GM19328 (cell line): Measurements from ENCODE around the gene CRYBB3.
"Not testable (repeated sequence)": the region's sequence is repeated elsewhere in the genome, so short reads cannot be mapped to it uniquely, and the experiment has no call there.

ENCODE experiments used
- ATAC-seq: cut with Tn5 transposase; IDR thresholded peaks from one replicate; pipeline ENCODE4 v1.9.1; 2021; ENCODE audit warnings: mild to moderate bottlenecking, moderate library complexity; ENCODE audit not compliant: unreplicated experiment

Gene CRYBB3

DNA sequence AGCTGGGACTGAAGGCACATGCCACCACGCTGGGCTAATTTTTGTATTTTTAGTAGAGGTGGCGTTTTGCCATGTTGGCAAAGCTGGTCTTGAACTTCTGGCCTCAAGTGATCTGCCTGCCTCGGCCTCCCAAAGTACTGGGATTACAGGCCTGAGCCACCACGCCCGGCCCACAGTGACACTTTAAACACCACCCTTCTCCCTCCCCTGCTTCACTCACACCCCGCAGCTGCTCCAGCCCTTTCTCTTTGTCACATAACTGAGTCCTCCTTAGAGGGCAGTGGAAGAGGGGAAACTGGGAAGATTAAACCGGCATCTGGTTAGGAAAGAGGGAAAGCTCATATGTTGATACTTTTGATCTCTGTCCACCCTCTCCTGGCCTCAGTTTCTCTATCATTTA is 4.9 kb downstream of the CRYBB3 start:
- not testable (repeated sequence) for ATAC-seq

DNA sequence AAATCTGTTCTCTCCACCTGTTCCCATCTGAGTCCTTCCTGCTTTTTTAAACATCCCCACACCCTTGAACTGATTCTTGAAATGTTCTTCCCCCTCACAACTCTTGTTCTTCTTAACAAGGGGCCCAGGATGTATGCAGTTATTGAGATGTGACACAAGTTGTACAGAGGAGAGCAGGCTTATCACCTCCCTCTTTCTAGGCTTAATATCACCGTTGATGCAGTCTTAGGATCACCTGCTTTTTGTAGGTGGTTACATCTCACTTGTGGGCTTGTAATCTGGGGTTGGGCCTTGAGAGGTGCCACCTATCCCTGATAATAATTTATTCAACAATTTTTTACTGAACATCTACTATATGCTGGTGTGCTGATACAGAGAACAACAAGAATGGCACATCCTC is 6.2 kb downstream of the CRYBB3 start:
- ATAC-seq = no peak

DNA sequence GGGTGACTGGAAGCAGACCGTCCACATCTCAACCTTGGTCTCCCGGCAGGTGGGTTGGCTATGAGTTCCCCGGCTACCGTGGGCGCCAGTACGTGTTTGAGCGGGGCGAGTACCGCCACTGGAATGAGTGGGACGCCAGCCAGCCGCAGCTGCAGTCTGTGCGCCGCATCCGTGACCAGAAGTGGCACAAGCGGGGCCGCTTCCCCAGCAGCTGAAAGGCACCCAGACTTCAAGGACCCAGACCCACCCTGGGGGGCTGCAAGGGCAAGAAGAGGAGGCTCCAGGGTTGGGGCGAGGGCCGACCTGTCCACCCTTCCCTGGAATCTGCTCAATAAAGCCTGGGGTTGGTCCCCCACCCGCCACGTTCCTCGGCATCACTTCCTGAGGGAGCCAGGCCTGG is 7.3 kb downstream of the CRYBB3 start:
- ATAC-seq = no peak

DNA sequence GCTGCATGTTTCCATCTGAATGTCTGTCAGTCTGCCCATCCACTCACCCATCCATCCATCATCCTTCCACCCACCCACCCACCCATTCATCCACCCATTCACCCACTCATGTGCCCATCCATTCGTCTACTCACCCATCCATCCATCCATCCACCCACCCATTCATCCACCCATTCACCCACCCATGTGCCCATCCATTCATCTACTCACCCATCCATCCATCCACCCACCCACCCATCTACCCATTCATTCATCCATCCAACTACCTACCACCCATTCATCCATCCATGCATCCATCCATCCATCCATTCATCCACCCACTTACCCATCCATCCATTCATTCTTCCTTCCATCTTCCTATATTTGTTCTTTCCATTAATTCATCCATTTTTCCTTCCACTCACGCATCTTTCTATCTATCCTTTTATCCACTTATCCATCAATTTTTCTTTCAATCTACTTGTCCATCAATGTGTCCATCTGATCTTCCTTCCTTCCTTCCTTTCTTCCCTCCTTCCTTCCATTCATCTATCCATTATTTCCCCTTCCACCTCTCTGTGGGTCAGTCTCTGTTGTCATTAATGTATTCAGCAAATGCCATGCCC is 8.0 kb downstream of the CRYBB3 start:
- ATAC-seq = no peak

DNA sequence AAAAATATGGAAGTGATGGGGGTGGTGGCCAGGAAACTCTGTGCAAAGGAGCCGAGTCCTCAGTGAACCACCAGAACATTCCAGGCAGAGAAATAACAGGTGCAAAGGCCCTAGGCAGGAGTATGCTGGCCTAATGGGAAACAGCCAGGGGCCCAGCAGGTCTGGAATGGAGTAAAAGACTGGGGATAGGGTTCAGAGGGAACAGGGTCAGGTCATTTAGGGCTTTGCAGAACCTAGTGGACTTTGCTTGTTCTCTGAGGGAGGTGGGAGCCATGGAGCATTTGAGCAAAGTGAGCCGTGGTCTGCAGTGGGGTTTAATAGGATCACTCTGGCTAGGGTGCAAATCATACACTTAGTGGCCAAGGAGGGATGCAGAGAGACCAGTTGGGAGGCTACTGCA is 8.7 kb downstream of the CRYBB3 start:
- ATAC-seq = no peak

DNA sequence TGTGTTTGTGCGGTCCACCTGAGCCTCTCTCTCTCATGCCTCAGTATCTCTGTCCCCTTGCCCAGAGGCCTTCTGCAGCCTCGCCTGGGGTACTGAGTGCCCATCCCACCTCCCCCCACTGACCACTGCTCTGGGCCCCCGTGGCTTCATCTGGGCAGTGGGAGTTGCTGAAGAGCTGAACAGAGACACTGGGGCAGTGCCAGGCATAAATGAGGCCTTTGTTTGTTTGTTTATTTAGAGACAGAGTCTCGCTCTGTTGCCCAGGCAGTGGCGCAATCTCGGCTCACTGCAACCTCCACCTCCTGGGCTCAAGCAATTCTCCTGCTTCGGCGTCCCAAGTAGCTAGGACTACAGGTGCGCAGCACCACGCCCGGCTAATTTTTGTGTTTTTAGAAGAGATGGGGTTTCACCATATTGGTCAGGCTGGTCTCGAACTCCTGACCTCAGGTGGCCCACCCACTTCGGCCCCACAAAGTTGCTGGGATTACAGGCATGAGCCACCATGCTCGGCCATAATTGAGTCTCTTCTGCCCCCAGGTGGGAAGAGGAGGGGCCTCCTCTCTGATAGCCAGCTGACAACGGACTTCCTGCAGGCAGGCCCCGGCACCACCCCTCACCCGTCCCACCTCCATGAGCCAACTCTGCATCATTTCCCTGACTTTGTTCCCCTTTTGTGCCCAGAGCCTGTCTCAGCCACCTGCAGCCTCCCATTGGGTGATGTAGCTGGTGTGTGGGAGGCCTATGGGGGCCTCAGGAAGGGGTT is 9.3 kb downstream of the CRYBB3 start:
- no peak for ATAC-seq

DNA sequence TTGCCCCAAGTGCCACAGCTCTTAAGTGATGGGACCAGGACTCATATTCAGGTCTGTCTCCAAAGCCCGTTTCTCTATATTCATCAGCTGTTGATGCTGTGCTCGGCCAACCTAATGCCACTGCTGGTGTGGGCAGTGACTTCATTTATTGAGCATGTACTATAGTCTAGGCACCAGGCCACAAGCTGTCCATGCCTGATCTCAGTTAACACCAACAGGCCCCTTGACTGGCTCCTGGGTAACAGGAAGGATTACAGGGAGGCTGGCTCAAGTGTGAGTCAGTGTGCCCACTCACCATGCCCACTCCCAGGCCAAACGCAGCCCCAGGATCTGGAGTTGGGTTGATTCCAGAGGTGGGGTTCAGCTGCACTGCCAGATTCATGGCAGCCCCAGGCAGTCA is 11.1 kb downstream of the CRYBB3 start:
- no peak for ATAC-seq

DNA sequence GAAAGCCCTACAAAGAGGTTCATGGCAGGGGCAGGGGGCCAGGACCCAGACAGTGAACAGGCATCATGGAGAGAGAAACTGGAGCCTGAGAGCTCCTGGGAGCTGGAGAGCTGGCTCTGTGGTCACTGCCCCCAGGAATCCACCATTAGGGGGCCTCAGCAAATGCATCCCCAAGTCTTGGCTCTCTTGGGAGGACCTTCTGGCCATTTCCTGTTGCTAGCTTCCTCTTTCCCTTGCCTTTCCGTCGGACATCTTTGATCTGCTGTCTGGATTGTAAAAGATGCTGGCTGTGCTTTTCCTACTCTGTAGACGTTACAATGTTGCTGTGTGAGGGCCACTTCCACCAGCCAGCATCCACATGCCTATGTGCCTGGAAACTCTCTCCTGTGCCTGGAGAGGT is 12.7 kb downstream of the CRYBB3 start:
- no peak for ATAC-seq

DNA sequence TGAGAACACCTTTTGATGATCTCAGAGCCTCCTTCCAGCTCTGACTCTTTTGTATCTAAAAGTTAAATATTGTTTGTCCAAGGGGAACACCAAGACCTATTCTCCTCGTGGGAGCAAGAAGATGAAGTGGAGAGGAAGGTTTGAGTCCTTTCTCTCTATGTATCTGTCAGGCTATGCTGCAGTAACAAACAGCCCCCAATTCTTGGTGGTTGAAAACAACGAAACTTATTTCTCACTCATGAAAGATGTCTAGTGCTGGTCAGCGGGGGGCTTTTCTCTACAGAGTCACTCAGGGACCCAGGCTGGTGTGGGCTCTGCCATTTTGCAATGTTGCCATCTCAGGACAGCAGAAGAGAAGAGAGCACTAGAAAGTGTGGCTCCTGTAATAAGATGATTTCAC is 13.6 kb downstream of the CRYBB3 start:
- ATAC-seq = no peak

DNA sequence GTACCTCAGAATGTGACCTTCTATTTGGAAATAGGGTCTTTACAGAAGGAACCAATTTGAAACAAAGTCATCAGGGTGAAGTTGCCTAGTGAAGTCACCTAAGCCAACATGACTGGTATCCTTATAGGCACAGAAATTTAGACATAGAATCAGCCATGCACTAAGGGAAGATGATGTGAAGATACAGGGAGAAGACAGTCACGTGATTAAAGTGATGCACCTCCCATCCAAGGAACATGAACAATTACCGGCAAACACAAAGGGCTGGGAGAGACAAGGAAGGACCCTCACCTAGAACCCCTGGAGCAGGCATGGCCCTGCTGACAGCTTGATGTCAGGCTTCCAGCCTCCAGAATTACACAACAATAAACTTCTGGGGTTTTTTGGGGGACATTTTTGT is 16.6 kb downstream of the CRYBB3 start:
- ATAC-seq = no peak

DNA sequence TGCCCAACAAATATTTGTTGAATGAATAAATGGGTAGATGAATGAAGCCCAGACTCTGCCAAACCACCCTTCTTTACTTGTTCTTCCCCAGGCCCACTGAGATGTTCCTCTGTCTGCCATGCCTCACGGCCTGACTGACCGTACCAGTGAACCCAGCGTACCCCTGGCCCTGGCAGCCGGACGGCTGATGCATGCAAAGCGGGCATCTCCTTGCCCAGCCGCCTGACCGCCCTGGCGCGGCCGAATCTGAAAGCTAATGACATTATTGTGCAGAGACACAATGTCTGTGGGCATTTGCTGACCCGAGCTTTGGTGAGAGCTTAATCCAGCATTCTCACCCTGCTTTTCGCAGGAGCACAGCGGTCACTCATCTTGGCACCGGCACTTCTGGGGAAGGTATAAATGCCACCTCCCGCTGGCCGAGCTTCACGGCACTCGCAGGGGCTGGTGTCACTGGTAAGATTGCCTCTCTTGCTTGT is 19.6 kb downstream of the CRYBB3 start, which contains the start of gene CRYBB2:
TSS of gene CRYBB2 (plus strand) at position 429 of the 479 bp plus-strand sequence. CDS start 1,791 bp downstream, outside the sequence.
- ATAC-seq = no peak

DNA sequence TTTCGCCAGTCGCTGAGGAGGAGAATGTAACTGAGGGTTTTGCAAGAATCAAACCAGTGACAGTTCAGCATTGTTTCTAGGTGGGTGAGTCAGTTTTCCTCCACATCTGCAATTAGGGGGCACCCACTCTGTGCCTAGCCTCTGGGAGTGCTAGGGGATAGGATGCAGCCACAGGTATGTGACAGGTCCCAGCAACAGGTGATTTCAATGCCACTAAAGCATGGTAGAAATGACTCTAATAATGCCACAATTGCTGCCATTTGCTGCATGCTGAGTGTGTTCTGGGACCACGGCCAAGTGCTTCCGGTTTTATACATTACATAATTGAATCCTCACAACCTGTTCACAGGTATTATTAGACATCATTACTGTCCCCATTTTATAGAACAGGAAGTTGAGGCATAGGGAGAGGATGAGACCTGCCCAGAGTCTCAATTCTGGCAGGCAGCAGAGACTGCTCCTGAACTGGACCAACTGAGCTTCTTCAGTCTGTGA is 20.3 kb downstream of the CRYBB3 start:
- no peak for ATAC-seq

DNA sequence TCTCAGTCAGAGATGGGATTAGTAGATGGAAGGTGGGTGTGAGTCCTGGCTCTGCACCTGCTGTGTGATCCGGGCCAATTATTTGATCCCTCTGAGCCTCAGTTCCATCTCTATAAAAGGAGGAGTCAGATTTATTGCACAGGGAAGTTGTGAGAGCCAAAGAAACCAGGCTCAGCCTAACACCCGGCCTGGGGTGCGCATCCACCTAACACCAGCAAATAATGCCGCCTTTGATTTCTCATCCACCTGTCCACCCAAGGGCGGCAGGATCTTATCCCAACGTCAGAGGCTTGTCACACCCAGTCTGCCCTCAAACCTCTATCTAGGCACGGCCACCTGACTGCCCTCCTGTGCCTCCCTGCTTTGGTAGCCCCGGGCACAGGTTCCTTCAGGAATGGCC is 22.1 kb downstream of the CRYBB3 start:
- ATAC-seq = no peak

DNA sequence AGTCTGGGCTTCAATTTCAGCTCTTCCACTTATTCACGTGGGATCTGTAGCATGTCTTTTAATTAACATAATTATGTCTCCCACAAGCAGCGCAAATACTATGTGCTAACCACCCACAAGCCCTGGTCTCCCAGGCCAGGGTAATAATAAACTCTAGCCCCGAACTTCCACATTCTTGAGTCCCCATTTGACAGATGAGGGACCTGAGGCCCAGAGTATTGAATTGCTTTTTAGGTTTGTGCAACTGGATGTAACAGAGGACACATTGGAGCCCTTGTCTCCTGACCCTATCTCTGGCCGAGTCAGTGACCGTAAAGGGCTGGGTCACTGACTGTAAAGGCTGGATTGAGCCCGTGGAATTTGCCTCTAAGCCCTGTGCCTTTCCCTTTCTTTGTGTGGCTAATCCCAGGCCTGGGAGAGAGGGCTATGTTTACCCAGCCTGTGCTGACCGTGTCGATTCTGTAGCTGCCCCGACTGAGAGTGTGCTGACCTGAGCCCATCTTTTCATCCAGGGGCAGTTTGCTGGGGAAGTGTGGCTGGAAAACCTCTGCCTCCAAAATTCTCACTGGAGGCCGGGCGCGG is 23.7 kb downstream of the CRYBB3 start:
- ATAC-seq = no peak

DNA sequence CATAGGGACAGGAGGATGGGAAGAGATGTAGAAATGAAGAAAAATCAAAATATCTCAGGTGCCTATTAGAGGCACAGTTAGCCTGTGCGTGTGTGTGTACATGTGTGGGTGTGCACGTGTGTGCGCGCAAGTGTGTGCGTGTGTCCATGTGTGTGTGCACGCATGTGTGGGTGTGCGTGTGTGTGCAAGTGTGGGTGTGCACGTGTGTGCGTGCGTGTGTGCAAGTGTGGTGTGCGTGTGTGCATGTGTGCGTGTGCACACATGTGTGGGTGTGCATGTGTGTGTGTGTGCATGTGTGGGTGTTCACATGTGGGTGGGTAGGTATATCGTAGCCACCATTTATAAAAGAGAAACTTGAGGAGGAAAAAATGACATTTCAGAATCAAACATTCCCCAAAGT is 29.2 kb downstream of the CRYBB3 start:
- no peak for ATAC-seq

DNA sequence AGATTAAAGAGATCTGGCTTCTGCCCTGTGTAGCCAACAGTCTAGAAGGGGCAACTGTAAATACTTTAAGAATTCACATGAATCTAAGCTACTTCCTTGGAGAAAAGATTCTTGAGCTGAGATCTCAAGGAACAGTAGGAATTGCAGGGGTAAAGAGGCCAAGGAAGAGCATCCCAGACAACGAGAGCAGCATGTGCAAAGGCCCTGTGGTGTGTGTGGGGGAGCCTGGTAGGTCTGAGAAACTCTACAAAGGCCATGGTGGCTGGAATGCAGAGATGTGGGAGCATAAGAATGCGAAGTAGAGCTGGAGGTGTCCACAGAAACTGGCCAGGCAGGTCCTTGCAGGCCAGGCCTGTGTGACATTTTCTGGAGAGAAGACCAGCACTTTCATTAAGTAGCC is 31.1 kb downstream of the CRYBB3 start:
- ATAC-seq = not testable (repeated sequence)

DNA sequence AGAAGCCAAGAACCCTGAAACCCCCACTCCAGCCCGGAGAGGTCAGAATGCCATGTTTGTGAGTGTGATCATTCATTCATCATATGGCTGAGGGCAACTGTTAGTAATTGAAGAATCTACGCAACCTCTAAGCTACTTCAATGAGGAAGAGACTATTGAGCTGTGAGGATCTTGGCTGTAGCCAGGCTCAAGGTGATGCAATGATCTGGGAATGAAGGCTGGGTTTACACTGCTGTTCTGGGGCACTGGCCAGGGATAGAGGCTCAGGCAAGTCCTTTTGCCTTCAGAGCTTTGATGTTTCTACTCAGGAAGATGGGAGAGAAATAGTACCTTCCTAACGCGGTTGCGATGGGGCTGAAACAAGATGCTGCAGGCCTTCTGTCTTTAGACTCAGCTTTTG is 32.6 kb downstream of the CRYBB3 start:
- no peak for ATAC-seq

DNA sequence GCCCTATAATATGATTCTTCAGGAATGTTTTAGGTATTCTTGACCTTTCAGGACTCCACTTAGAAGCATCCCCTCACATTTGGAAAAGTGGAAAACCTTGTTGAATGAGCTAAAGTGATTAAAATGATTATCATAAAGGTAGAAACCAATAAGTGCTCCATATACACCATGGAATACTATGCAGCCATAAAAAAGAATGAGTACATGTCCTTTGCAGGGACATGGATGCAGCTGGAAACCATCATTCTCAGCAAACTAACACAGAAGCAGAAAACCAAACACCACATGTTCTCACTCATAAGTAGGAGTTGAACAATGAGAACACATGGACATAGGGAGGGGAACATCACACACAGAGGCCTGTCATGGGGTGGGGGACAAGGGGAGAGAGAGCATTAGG is 34.0 kb downstream of the CRYBB3 start:
- ATAC-seq = not testable (repeated sequence)

DNA sequence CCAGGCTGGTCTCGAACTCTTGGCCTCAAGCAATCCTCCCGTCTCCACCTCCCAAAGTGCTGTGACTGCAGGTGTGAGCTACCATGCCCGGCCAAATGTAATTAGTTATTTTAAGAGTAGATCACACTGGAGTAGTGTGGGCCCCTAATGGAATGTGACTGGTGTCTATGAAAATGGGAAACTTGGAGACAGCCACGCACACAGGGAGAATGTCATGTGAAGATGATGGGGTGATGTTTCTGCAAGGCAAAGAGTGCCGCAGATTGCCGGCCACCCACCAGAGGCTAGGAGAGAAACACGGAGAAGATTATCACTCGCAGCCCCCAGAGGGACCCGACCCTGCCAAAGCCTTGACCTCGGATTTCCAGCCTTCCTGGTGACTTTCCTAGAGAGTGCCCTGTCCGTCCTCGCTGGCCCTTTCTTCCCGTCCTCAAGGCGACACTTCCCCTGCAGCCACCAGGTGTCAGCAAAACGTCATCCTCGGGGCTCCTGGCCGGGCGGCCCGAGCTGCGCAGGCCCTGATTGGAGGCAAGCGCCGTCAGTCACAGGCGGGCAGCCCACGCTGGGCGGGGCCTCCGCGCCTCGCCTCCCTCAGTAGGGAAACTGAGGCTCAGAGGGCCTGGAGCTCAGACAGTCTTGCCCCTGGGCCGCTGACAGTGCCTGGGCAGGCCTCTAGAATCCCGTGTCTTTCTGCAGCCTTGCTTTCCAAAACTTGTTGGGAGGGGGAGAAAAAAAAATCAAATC is 36.1 kb downstream of the CRYBB3 start:
- ATAC-seq = no peak

DNA sequence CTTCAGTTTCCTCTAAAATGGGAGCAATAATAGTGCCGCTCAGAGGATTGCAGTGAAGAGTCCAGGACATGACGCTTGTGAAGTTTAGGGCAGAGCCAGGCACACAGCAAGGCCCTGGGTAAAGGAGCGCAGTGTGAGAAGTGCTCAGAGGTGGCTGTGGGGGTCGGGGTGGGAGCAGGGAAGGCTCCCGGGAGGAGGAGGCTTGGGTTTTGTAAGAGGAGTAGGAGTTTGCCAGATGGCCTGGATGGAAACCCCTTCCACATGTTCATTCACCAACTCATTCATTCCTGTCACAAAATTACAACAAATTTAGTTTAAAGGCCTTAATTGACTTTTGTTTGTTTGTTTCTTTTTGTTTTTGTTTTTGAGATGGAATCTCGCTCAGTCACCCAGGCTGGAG is 36.8 kb downstream of the CRYBB3 start:
- ATAC-seq = no peak

DNA sequence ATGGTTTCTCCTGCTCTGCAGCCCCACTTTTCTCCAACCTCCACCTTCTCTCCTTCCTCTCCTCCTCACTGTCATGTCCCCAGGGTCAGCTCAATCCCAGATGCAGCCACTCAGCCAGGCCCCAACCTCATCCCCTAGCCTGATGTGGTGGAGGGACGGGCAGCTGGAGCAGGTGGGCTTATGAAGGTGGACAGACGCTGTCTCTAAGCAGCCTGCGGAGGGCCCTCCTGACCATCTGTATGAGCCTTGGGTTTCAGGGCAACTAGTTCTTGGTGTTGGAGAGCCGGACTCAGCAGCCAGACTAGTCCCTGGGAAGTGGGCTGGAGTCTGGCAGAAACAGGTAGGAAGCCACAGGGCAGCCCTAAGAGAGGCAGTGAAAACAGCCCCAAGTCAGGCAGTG is 37.8 kb downstream of the CRYBB3 start:
- no peak for ATAC-seq
